ENCODE results near the gene TMEM26.

The TMEM26 gene

DNA sequence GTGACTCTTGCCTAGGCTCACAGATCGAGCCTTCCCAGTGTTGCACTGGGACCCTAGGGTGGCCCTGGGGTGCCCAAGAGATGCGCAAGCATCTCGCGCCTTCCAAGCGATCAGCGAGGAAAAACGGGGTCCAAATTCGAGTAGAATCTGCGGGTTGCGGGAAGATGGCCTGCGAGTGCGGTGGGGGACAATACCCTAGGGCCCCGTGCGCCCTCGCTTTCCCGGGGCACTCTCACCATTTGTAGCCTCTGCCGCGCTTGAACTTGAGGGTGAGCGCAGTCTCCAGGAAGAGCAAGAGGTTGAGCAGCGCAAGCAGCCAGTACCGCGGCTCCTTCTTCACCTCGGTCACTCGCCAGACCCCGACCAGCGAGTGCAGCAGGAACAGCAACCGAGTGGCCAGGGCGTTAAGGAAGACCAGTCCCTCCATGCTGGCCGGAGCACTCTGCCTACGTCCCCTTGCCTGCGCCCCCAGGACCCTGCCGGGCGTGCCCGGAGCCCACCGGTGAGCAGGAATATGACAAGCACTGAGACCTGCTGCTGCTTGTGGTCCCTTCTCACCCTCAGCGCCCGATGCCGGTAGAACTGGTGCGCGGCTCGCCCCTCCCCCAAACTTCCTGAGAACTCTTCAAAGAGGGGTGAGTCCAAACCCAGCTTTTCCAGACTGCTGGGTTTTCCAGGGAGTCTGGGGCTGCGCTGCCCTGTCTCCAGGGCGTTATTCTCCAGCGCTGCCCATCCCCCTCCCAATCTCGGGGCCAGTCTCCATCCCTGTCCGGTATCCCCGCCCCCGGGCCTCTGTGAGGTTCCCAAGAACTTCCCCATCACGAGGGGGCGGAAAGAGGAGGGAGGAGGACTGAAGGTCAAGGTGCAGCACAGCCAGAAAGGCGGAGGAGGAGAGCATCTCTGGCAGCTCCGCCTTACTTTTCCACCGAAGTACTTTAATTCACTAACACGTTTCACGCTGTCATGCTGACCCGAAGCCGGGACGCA, at the start of gene TMEM26:
TMEM26 (minus strand) TSS at position 727 of the 987 bp plus-strand sequence; CDS start at position 427, 300 bp downstream.
- DNase-seq = no peak

GRCh38 chr10:61500460-61500859, 47.3 kb upstream of the TMEM26 start:
- no peak for DNase-seq

GRCh38 chr10:61492364-61492995, 39.3 kb upstream of the TMEM26 start:
- DNase-seq = no peak

- no peak for DNase-seq
These were observed 34.3 kb upstream of the TMEM26 start for GRCh38 chr10:61487506-61487905.

DNA sequence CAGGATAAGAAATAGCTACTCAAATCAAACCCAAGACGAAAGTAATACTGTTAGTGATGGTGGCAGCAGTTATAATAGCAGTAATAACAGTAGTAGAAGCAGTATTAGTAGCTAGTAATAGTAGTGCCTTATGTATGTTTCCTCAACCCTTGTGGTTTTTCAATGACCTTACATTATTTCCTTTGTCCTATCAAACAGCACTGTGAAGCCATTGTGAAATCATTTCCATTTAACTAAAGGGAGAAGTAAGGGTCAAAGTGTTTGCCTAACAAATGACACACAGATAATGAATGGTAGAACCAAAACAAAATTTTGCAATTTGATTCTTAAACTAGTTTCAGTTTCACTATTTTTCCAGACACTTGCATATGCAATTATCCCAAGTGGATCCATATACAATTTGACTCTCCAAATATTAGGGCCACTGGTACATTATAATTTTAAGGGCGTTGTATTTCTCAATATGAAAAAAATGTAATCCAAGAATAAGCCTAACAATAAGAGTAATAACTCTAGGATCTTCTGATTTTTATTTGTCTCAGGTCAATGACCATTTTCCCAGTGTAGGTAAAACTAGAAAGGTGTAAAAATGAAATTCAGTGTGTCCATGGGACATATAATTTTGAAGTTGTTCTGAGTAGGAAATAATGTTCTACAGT, 33.7 kb upstream of the TMEM26 start:
- DNase-seq = no peak

DNA sequence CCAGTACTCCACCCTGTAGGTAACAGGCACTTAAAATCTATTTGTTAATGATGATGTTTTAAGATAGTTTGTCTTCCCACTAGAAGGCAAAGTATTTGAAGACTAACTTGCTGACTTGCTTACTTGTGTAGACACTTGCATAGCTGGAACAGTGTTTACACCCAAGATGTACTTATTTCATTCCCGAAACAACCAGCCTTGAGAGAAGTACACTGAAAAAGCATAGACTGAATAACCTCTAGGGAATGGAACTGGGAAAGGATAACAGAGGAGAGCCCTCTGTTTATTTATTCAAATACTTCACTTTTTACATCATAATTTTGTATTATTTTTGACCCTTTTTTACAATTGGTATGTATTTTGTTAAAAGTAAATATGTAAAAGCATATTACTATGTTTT, 33.1 kb upstream of the TMEM26 start:
- DNase-seq = no peak

GRCh38 chr10:61481597-61481996, 28.4 kb upstream of the TMEM26 start:
- no peak for DNase-seq

GRCh38 chr10:61480208-61480607, 27.0 kb upstream of the TMEM26 start:
- no peak for DNase-seq

GRCh38 chr10:61478621-61479312, 25.6 kb upstream of the TMEM26 start:
- no peak for DNase-seq

- no peak for DNase-seq
These were observed 24.3 kb upstream of the TMEM26 start for GRCh38 chr10:61477451-61477850.

DNA sequence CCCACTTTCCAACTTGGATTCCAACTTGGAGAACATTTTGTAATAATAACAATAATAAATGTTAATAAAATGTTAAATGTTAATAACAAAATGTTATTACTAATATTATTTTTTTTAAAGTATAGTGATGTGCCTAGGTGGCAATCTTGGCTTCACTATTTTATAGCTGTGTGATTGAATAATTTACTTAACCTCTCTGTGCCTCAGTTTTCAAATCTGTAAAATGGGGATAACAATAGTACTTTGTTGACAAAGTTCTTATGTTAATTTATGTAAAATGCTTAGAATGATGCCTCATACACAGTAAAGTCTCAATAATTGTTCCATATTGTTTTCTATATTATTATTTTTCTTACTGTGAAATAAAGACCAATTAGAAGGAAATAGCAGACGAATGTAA, 23.3 kb upstream of the TMEM26 start:
- no peak for DNase-seq

- DNase-seq = no peak
These were observed 22.3 kb upstream of the TMEM26 start for GRCh38 chr10:61475449-61475873.

- DNase-seq = no peak
These were observed 19.0 kb upstream of the TMEM26 start for GRCh38 chr10:61472090-61472674.

GRCh38 chr10:61471491-61471890, 18.3 kb upstream of the TMEM26 start:
- no peak for DNase-seq

GRCh38 chr10:61470740-61471139, 17.6 kb upstream of the TMEM26 start:
- no peak for DNase-seq

DNA sequence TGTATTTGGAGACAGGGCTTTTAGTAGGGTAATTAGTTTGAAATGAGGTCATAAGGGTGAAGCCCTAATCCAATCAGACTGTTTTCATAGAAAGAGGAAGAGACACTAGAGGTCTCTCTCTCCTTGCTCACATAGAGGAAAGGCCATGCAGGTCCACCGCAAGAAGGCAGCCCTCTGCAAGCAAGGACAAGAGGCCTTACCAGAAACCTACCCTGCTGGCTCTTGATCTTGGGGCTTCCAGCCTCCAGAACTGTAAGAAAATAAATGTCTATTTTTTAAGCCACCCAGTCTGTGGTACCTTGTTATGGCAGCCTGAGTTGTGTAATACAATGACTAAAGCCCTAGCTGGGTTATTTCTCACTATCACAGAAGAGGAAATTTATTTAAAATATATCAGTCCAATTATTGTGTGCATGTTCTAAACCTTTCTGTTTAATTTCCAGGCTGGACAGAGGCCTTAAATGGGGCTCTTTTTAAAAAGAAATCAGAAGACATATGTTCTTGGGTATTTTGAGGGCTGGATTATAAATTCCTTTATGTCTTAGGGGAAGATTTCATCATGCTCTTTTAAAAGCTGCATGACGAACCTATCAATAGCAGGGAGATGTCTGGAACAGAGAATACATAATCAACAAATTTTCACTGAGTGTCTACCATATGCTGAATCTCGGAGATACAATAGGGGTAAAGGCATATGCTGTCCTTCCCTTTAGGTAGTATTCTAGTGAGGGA, 12.9 kb upstream of the TMEM26 start:
- DNase-seq = no peak

DNA sequence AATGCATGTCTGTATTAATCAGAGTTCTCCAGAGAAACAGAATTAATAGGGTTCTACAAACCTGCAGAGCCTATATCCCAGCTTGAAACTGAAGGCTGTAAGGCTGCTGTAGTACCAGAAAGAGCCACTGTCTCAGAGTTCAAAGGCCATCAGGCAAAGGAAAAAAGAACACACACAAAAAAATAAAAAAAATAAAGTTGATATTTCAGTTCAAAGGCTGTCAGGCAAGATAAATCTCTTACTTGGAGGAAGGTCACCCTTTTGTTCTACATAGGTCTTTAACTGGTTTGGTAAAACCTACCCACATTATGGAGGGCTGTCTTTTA, 12.0 kb upstream of the TMEM26 start:
- DNase-seq = no peak

GRCh38 chr10:61464461-61465170, 11.4 kb upstream of the TMEM26 start:
- DNase-seq = no peak

- no peak for DNase-seq
These were observed 10.1 kb upstream of the TMEM26 start for GRCh38 chr10:61463035-61463909.

GRCh38 chr10:61460835-61461234, 7.7 kb upstream of the TMEM26 start:
- no peak for DNase-seq
